T-cell (primary cell): ENCODE data around the gene ZDHHC17. TPM values are rescaled to one million over a fixed set of nuclear protein-coding genes. Genes with fewer than 3 reads are reported as not detected.

Experiments
- ATAC-seq, 4 experiments: fragments of 200-7000 bp in 3 of 4; fragments of 150-1000 bp in 1 of 4; cut with Tn5 transposase; replicated peaks in 1 of 4; 1 replicate in 3 of 4; 2 replicates in 1 of 4; pipeline ENCODE4 v1.10.0; 2021; ENCODE audit warnings: moderate library complexity in 3 of 4, mild to moderate bottlenecking in 2 of 4, moderate number of reproducible peaks in 1 of 4
- CTCF ChIA-PET, 2 donors: fragments of 300-600 bp; sonication (Branson Sonifier 250); formaldehyde crosslinking; loops; one replicate each; lab custom pipeline; 2022; ENCODE audit warnings: antibody characterized with exemption in 2 of 2; lab: Charles Lee
- POLR2A ChIA-PET, 2 donors: fragments of 300-600 bp; sonication (Branson Sonifier 250); formaldehyde crosslinking; loops; one replicate each; lab custom pipeline; 2022; ENCODE audit warnings: antibody characterized with exemption in 2 of 2; lab: Charles Lee
- DNase-seq, 35 experiments: peaks; one replicate each; pipeline versions ENCODE4 v3.0.0 to v3.0.0-alpha.2; 2013 to 2023
- H3K27ac ChIP-seq: one replicate; pipeline ENCODE4 v1.5.1; 2013; ENCODE audit warnings: low read length
- H3K27me3 ChIP-seq, 2 experiments: replicated peaks in 1 of 2; 1 replicate in 1 of 2; 2 replicates in 1 of 2; pipeline versions ENCODE4 v1.6.1 to v1.7.0; 2013; ENCODE audit warnings: low read length in 1 of 2, mixed read lengths in 1 of 2; ENCODE audit not compliant: control insufficient read depth in 2 of 2, insufficient read depth in 2 of 2; ENCODE audit errors: extremely low read depth in 1 of 2
- H3K36me3 ChIP-seq, 2 donors: 1 replicate in 1 of 2; 2 replicates in 1 of 2; pipeline versions ENCODE4 v1.6.1 to v1.7.0; 2013; ENCODE audit warnings: low read length in 1 of 2; ENCODE audit not compliant: control insufficient read depth in 2 of 2, insufficient read depth in 1 of 2; ENCODE audit errors: extremely low read depth in 1 of 2
- H3K4me1 ChIP-seq, 2 experiments: 1 replicate in 1 of 2; 2 replicates in 1 of 2; pipeline versions ENCODE4 v1.6.1 to v1.7.0; 2013; ENCODE audit warnings: low read length in 2 of 2, mixed read lengths in 1 of 2; ENCODE audit not compliant: insufficient read depth in 2 of 2, control insufficient read depth in 1 of 2; ENCODE audit errors: extremely low read depth in 1 of 2
- H3K4me3 ChIP-seq, 2 donors: 1 replicate in 1 of 2; 2 replicates in 1 of 2; pipeline versions ENCODE4 v1.5.1 to v1.7.0; 2013; ENCODE audit warnings: mild to moderate bottlenecking in 2 of 2, low read length in 1 of 2, moderate library complexity in 1 of 2; ENCODE audit not compliant: control insufficient read depth in 1 of 2; ENCODE audit errors: extremely low read depth in 1 of 2
- H3K9me3 ChIP-seq: 2 replicates; pipeline ENCODE4 v1.7.0; 2013
- H3K27ac Mint-ChIP-seq, 2 donors: one replicate each; pipeline ENCODE4 v1.8.0; 2020 to 2021; ENCODE audit warnings: mild to moderate bottlenecking in 2 of 2, mixed read lengths in 2 of 2
- H3K27me3 Mint-ChIP-seq, 2 donors: one replicate each; pipeline ENCODE4 v1.8.0; 2021 to 2022; ENCODE audit warnings: mixed read lengths in 2 of 2
- H3K36me3 Mint-ChIP-seq: one replicate; pipeline ENCODE4 v1.8.0; 2021; ENCODE audit warnings: mixed read lengths
- H3K4me1 Mint-ChIP-seq, 3 donors: one replicate each; pipeline ENCODE4 v1.8.0; 2020 to 2022; ENCODE audit warnings: mixed read lengths in 3 of 3, mild to moderate bottlenecking in 1 of 3
- H3K4me3 Mint-ChIP-seq, 3 donors: one replicate each; pipeline ENCODE4 v1.8.0; 2020 to 2022; ENCODE audit warnings: mild to moderate bottlenecking in 3 of 3, mixed read lengths in 3 of 3, moderate library complexity in 3 of 3
- H3K9me3 Mint-ChIP-seq, 3 donors: one replicate each; pipeline ENCODE4 v1.8.0; 2020 to 2022; ENCODE audit warnings: mixed read lengths in 3 of 3
- WGBS: methylation state at CpG from one replicate; pipeline ENCODE4 v1.1.5; 2013; ENCODE audit warnings: missing lambda C conversion rate; ENCODE audit not compliant: insufficient coverage; 5-methylcytosine and 5-hydroxymethylcytosine counted together
- total RNA-seq, 35 experiments: library from RNA in 6 of 35; stranded (reverse) in 6 of 35; fragments of 120-200 nt in 1 of 35; gene quantifications; one replicate each; pipeline versions ENCODE4 v1.2.1 to v1.2.4 and lab custom pipeline; 2013 to 2026

ZDHHC17 gene
- total RNA-seq, 5 donors from 2014 or later (not counting 1 experiment from before 2014, with no cell fraction given), result 39.8 to 58.9 (median 42.9) TPM

DNA sequence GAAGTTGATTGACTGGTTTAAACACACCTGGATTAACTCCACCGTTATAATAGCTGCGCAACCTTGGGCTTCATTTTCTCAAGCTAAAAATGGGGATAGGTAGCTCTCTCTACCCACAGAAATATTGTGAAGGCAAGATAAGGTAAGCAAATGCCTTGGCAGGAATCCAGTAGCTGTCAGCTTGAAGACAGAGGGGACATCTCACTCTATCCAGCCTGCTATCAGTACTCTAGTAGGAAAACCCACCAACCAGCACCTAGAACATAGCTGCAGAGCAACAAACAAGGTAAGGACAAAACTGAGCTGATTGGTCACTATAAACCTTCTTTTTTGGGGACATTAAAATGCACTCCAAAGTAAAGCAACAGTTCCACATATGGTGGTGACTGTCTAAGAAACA lies 107.2 kb downstream of the ZDHHC17 start:
- H3K9me3 Mint-ChIP-seq, result no peaks in the 10 kb centered on the region
- Histone ChIP-seq H3K36me3 (no peaks in the 10 kb centered on the region), H3K27ac (no peak overlapping the region), H3K4me3 (no peak overlapping the region), H3K4me1 (no peaks in the 10 kb centered on the region), H3K27me3 (peaks cover 0 to 4% of the 10 kb centered on the region in 2 experiments), H3K9me3 (no peaks in the 10 kb centered on the region)
- peaks cover 28 to 45% of the 10 kb centered on the region in 2 donors for H3K27me3 Mint-ChIP-seq
- no peak overlapping the region for H3K4me3 Mint-ChIP-seq
- ChIA-PET POLR2A (no interaction called here), CTCF (interaction anchor here in 1 of 2 donors (0.5 kb wide), 1 partner anchor 1001 kb away, joined by 3 read pairs; no protein-coding TSS in a partner anchor)
- no peaks in the 10 kb centered on the region for H3K36me3 Mint-ChIP-seq
- DNase-seq (no peak), ATAC-seq (no peak)
- no peak overlapping the region for H3K27ac Mint-ChIP-seq
- WGBS, result no CpG with 5 or more reads among the region's 2 CpGs
- H3K4me1 Mint-ChIP-seq, result no peaks in the 10 kb centered on the region

DNA sequence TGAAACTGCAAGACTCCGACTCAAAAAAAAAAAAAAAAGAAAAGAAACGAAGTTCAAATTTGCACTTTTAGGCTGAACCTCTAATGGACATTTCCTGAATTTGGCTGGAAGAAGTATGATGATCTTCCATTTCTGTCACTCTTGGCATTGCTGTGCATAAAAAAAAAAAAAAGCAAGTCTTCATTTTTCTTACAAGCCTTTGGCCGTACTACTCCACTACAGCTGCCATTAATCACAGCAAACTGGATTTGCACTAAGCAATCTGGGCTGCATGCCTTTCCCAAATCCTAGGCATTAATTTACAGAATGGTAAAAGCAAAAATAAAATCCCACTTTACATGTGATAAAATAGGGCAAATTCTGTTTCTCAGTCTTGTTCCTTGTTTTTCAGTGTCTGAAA lies 107.8 kb downstream of the ZDHHC17 start:
- Histone ChIP-seq H3K9me3 (no peaks in the 10 kb centered on the region), H3K27me3 (peaks cover under 1 to 8% of the 10 kb centered on the region in 2 experiments), H3K27ac (no peak overlapping the region), H3K4me1 (no peaks in the 10 kb centered on the region), H3K36me3 (no peaks in the 10 kb centered on the region), H3K4me3 (no peak overlapping the region)
- CTCF ChIA-PET, result no interaction called here
- Mint-ChIP-seq H3K27ac (no peak overlapping the region), H3K36me3 (no peaks in the 10 kb centered on the region), H3K4me3 (no peak overlapping the region), H3K27me3 (peaks cover 33 to 48% of the 10 kb centered on the region in 2 donors), H3K4me1 (no peaks in the 10 kb centered on the region), H3K9me3 (no peaks in the 10 kb centered on the region)
- no peak for DNase-seq
- ATAC-seq, result no peak
- 90% methylated on average over 2 of the region's 3 CpGs for WGBS
- POLR2A ChIA-PET, result no interaction called here

DNA sequence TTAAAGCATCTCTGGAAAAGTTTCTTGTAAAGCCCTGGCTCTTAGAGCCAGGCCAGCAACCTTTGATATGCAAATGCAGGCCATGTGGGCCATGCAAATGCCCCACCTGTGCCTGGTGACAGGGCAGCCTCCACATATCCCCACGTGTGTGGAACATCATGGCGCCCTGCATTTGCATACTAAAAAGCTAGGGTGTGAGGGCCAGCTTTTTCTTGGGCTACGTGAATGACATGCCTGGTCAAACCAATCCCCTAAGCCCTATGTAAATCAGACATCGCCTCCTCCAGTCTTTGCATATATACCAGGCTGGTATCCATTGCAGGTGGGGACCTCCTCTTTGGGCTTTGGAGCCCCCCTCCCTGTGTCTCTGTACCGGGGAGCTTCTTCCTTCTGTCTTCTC lies 108.5 kb downstream of the ZDHHC17 start:
- H3K4me1 ChIP-seq, result peaks cover 0 to under 1% of the 10 kb centered on the region in 2 experiments
- H3K27ac Mint-ChIP-seq, result no peak overlapping the region
- no peaks in the 10 kb centered on the region for H3K9me3 Mint-ChIP-seq
- WGBS, result 94% methylated on average over 3 of the region's 5 CpGs
- no peaks in the 10 kb centered on the region for H3K36me3 ChIP-seq
- H3K4me1 Mint-ChIP-seq, result peaks cover 1 to 2% (median 2%) of the 10 kb centered on the region in 3 donors
- H3K27me3 Mint-ChIP-seq, result peaks cover 39 to 55% of the 10 kb centered on the region in 2 donors
- ATAC-seq (no peak), DNase-seq (no peak)
- H3K27me3 ChIP-seq, result peaks cover 7 to 11% of the 10 kb centered on the region in 2 experiments
- no peak overlapping the region for H3K4me3 Mint-ChIP-seq
- no peaks in the 10 kb centered on the region for H3K36me3 Mint-ChIP-seq
- H3K4me3 ChIP-seq, result no peak overlapping the region
- no peak overlapping the region for H3K27ac ChIP-seq
- ChIA-PET POLR2A (no interaction called here), CTCF (no interaction called here)
- no peaks in the 10 kb centered on the region for H3K9me3 ChIP-seq

DNA sequence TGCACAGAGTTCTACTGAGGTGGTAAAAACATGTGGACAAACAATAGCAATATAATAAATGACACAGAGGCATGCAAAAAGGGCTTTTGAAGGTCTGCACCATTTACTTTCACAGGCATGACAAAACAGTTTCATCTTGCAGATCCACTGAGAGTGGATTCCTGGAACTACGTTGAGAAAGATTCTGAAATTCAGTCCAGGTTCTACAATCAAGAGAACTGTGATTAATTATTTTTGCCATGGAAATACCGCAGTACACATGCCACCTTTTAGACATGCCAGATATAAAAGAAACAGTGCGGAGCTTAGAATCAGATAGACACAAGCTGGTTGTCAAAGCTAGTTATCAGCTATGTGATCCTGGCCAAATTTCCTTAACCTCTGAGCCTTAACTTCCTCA lies 110.1 kb downstream of the ZDHHC17 start:
- Histone ChIP-seq H3K4me3 (no peak overlapping the region), H3K27me3 (peaks cover 9 to 22% of the 10 kb centered on the region in 2 experiments), H3K27ac (no peak overlapping the region), H3K4me1 (peaks cover 9 to 11% of the 10 kb centered on the region in 2 experiments), H3K36me3 (no peaks in the 10 kb centered on the region), H3K9me3 (no peaks in the 10 kb centered on the region)
- H3K27ac Mint-ChIP-seq, result no peak overlapping the region
- H3K4me3 Mint-ChIP-seq, result no peak overlapping the region
- peaks cover 11 to 13% (median 12%) of the 10 kb centered on the region in 3 donors for H3K4me1 Mint-ChIP-seq
- DNase-seq, result no peak
- 94% methylated on average over 2 of the region's 3 CpGs for WGBS
- POLR2A ChIA-PET, result no interaction called here
- no peaks in the 10 kb centered on the region for H3K9me3 Mint-ChIP-seq
- CTCF ChIA-PET, result no interaction called here
- no peaks in the 10 kb centered on the region for H3K36me3 Mint-ChIP-seq
- ATAC-seq, result no peak
- peaks cover 48 to 62% of the 10 kb centered on the region in 2 donors for H3K27me3 Mint-ChIP-seq

DNA sequence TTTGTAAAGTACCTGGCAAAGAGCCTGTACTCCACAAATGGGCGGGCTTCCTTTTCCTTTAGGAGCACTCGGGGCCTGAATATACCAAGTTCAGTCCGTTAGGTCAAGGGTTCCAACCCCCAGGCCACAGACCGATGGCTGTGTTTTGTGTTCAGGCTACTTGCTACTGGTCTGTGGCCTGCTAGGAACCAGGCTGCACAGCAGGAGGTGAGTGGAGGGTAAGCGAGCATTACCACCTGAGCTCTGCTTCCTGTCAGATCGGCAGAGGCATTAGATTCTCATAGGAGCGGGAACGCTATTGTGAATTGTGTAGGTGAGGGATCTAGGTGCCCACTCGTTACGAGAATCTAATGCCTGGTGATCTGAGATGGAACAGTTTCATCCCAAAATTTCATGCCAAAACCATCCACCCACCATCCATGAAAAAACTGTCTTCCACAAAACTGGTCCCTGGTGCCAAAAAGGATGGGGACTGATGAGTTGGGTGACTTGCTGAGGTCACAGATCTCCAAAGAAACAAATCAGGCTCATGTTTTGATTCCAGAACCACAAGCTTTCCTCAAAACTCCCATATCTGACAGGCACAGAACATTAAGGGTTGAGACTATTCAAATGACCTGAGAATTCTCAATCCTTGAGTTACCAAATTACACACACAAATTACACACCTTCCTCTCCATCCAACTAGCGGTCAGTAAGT lies 110.7 kb downstream of the ZDHHC17 start:
- DNase-seq (no peak), ATAC-seq (no peak)
- H3K36me3 Mint-ChIP-seq, result no peaks in the 10 kb centered on the region
- H3K27ac ChIP-seq, result no peak overlapping the region
- H3K4me3 Mint-ChIP-seq, result no peak overlapping the region
- H3K4me1 ChIP-seq, result peaks cover 9 to 17% of the 10 kb centered on the region in 2 experiments
- WGBS, result 85% methylated on average over 4 of the region's 11 CpGs
- H3K4me1 Mint-ChIP-seq, result peaks cover 15 to 16% (median 16%) of the 10 kb centered on the region in 3 donors
- peaks cover 9 to 28% of the 10 kb centered on the region in 2 experiments for H3K27me3 ChIP-seq
- H3K27me3 Mint-ChIP-seq, result peaks cover 52 to 58% of the 10 kb centered on the region in 2 donors
- no peaks in the 10 kb centered on the region for H3K9me3 ChIP-seq
- H3K4me3 ChIP-seq, result no peak overlapping the region
- no peaks in the 10 kb centered on the region for H3K9me3 Mint-ChIP-seq
- no peaks in the 10 kb centered on the region for H3K36me3 ChIP-seq
- no peak overlapping the region for H3K27ac Mint-ChIP-seq
- CTCF ChIA-PET, result no interaction called here
- POLR2A ChIA-PET, result no interaction called here

DNA sequence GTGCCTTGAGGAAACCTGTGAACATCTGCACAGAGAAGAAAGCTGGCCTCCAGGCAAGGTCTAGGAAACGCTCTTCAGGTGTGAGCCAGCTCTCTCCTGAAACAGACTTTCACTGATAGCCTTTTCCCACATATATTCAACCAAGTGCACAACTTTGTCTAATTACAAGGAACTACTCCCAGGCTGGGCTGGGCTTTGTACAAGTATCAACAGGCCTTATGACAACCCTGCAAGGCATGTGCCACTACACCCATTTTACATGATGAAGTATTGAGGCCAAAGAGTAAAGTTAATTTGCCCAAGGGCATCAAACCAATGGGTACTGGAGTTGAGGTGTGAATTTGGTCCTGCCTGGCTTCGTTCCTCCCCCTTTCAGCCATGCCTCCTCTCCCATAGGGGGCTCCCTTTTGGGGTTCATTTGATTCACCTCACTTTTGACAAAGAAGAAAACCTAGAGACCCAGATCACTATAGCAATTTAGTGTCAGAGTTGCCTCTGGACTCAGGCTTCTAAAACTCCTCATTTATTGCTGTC lies 112.8 kb downstream of the ZDHHC17 start:
- H3K27ac ChIP-seq, result no peak overlapping the region
- ATAC-seq (no peak), DNase-seq (no peak)
- CTCF ChIA-PET, result no interaction called here
- H3K36me3 ChIP-seq, result no peaks in the 10 kb centered on the region
- H3K4me1 Mint-ChIP-seq, result peaks cover 17 to 18% (median 18%) of the 10 kb centered on the region in 3 donors
- no peaks in the 10 kb centered on the region for H3K9me3 ChIP-seq
- no CpG with 5 or more reads among the region's 2 CpGs for WGBS
- POLR2A ChIA-PET, result no interaction called here
- no peak overlapping the region for H3K27ac Mint-ChIP-seq
- H3K9me3 Mint-ChIP-seq, result no peaks in the 10 kb centered on the region
- peaks cover 9 to 19% of the 10 kb centered on the region in 2 experiments for H3K4me1 ChIP-seq
- H3K27me3 Mint-ChIP-seq, result peaks cover 52 to 64% of the 10 kb centered on the region in 2 donors
- H3K27me3 ChIP-seq, result peaks cover 9 to 32% of the 10 kb centered on the region in 2 experiments
- no peaks in the 10 kb centered on the region for H3K36me3 Mint-ChIP-seq
- H3K4me3 ChIP-seq, result no peak overlapping the region
- no peak overlapping the region for H3K4me3 Mint-ChIP-seq
